Colonic mucosa (tissue), 4 donors: ENCODE measurements around the gene SLX1A. TPM values are rescaled to one million over a fixed set of nuclear protein-coding genes. Genes with fewer than 3 reads are reported as not detected.
"Not testable (repeated sequence)": the region's sequence is repeated elsewhere in the genome, so short reads cannot be mapped to it uniquely, and the experiment has no call there.

Experiments
- DNase-seq: peaks from one replicate; pipeline ENCODE4 v3.0.0-alpha.2; 2020
- H3K27ac ChIP-seq: fragments of 200-600 bp; one replicate; pipeline ENCODE4 v1.8.0; 2021
- H3K27me3 ChIP-seq: fragments of 200-600 bp; one replicate; pipeline ENCODE4 v1.8.0; 2021
- H3K36me3 ChIP-seq: fragments of 200-600 bp; one replicate; pipeline ENCODE4 v1.8.0; 2021
- H3K4me1 ChIP-seq: fragments of 200-600 bp; one replicate; pipeline ENCODE4 v1.8.0; 2021; ENCODE audit warnings: mild to moderate bottlenecking
- H3K4me3 ChIP-seq: fragments of 200-600 bp; one replicate; pipeline ENCODE4 v1.8.0; 2021
- H3K9ac ChIP-seq, 2 donors: one replicate each; pipeline ENCODE4 v1.7.0; 2013; ENCODE audit warnings: control low read depth in 2 of 2, low read depth in 2 of 2, low read length in 2 of 2
- H3K9me3 ChIP-seq: fragments of 200-600 bp; one replicate; pipeline ENCODE4 v1.8.0; 2021
- intact Hi-C: fragments of 100-400 bp; cut with DNase I; formaldehyde crosslinking; loops from one replicate; pipeline ENCODE4 v1.14.1; 2022
- total RNA-seq, 2 donors: library from RNA; stranded (reverse); fragmentation: NEBNext Ultra II Directional in 1 of 2; extraction: Animal tissue kit (Norgen Biotek cat#: 25700) in 1 of 2; gene quantifications; one replicate each; pipeline ENCODE4 v1.2.1, GENCODE V29; 2021
- TF ChIP-seq, protein P1 (sequence below): fragments of 200-600 bp; IDR thresholded peaks from one replicate; pipeline ENCODE4 v1.8.0; 2022; ENCODE audit warnings: antibody characterized with exemption, mild to moderate bottlenecking
- donor health status: healthy.
- donor health status: DM: no; HTN: no; CAD: no.
- donor health status: DM: no; HTN: no; CAD: no.

SLX1A gene
- total RNA-seq, 2 donors from 2014 or later: 70.2 to 114 TPM

DNA sequence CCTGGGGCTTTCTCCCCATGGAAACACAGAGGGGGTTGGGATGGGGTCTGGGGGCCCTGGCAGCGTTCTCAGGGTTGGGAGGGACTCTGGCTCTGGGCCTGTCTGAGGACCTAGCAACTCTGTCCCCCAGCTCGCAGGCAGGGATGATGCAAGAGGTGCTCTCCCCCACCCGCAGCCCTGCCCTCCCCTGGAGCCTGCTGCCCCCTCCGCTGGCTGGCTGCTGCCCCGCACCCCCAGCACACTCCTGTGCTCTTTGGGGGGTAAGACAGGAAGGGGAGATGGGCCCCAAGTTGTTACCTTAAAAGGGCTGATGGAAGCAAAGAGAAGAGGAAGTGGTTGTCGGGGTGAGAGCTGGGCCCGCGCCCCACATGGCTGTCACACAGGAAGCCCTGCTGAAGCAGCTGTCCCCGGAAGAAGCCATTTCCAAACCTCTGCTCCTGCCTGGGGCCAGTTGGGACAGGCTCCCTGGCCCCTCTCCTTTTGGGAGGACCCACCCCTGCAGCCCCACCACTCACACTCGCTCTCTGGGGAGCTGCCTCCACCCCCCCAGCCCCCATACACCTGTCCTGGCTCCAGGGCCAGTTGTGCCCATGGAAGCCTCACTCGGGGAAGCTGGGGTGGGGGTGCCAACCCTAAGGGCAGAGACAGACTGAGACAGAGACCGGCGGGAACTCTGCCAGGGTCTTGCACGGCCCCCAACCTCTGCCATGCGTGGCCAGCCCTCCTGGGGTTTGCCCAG is 7.8 kb upstream of the SLX1A start:
- no peaks in the 10 kb centered on the region for H3K4me1 ChIP-seq
- peak; percentile 50 for DNase-seq
- H3K9me3 ChIP-seq: no peaks in the 10 kb centered on the region
- H3K4me3 ChIP-seq: peak overlapping the region; percentile 34
- peak overlapping the region; percentile 73 for H3K27ac ChIP-seq
- intact Hi-C loops: no loop called here
- TF ChIP-seq, protein P1, sequence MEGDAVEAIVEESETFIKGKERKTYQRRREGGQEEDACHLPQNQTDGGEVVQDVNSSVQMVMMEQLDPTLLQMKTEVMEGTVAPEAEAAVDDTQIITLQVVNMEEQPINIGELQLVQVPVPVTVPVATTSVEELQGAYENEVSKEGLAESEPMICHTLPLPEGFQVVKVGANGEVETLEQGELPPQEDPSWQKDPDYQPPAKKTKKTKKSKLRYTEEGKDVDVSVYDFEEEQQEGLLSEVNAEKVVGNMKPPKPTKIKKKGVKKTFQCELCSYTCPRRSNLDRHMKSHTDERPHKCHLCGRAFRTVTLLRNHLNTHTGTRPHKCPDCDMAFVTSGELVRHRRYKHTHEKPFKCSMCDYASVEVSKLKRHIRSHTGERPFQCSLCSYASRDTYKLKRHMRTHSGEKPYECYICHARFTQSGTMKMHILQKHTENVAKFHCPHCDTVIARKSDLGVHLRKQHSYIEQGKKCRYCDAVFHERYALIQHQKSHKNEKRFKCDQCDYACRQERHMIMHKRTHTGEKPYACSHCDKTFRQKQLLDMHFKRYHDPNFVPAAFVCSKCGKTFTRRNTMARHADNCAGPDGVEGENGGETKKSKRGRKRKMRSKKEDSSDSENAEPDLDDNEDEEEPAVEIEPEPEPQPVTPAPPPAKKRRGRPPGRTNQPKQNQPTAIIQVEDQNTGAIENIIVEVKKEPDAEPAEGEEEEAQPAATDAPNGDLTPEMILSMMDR: no peak
- no peaks in the 10 kb centered on the region for H3K27me3 ChIP-seq
- H3K36me3 ChIP-seq: no peaks in the 10 kb centered on the region
- peak overlapping the region in 1 of 2 donors; percentile 68 for H3K9ac ChIP-seq

DNA sequence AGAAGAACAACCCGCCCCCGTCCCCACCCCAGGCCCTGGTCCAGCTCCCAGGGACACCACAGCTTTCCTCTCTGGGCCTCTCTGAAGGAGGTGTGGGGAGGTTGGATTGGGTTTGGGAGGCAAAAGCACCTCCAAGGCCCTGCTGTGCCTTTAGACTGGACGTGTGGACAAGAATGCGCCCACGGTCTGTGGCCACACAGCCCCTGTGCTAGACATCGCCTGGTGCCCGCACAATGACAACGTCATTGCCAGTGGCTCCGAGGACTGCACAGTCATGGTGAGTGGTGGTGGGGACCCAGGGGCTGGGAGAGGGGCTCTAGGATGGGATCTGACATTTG is 7.3 kb upstream of the SLX1A start:
- DNase-seq: no peak
- Histone ChIP-seq H3K4me3 (peak overlapping the region; percentile 9), H3K4me1 (no peaks in the 10 kb centered on the region), H3K9ac (peak overlapping the region in 1 of 2 donors; percentile 58), H3K27me3 (no peaks in the 10 kb centered on the region), H3K27ac (peak overlapping the region; percentile 57), H3K36me3 (no peaks in the 10 kb centered on the region), H3K9me3 (no peaks in the 10 kb centered on the region)
- TF ChIP-seq, protein P1: no peak
- intact Hi-C loops: no loop called here

DNA sequence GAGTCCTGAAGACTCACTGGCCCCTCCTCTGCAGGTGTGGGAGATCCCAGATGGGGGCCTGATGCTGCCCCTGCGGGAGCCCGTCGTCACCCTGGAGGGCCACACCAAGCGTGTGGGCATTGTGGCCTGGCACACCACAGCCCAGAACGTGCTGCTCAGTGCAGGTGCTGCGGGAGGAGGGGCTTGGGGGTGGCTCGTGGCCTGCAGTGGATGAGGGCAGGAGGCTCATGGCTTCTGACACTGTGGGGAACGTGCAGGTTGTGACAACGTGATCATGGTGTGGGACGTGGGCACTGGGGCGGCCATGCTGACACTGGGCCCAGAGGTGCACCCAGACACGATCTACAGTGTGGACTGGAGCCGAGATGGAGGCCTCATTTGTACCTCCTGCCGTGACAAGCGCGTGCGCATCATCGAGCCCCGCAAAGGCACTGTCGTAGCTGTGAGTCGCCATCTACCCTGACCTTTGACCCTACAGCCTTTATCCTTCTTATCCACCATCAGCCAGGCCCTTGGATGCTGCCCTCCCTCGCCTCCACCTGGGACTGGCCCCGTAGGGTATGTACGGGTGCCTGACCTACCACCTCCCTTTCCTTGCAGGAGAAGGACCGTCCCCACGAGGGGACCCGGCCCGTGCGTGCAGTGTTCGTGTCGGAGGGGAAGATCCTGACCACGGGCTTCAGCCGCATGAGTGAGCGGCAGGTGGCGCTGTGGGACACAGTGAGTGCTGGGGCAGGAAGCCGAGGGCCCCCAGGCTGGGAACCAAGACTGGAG is 6.7 kb upstream of the SLX1A start:
- peak overlapping the region; percentile 57 for H3K27ac ChIP-seq
- TF ChIP-seq, protein P1: peak; percentile 46
- no peaks in the 10 kb centered on the region for H3K9me3 ChIP-seq
- peak; percentile 87 for DNase-seq
- H3K4me1 ChIP-seq: no peaks in the 10 kb centered on the region
- intact Hi-C loops: no loop called here
- no peaks in the 10 kb centered on the region for H3K27me3 ChIP-seq
- H3K36me3 ChIP-seq: no peaks in the 10 kb centered on the region
- H3K4me3 ChIP-seq: peak overlapping the region; percentile 9
- peak overlapping the region in 1 of 2 donors; percentile 58 for H3K9ac ChIP-seq

DNA sequence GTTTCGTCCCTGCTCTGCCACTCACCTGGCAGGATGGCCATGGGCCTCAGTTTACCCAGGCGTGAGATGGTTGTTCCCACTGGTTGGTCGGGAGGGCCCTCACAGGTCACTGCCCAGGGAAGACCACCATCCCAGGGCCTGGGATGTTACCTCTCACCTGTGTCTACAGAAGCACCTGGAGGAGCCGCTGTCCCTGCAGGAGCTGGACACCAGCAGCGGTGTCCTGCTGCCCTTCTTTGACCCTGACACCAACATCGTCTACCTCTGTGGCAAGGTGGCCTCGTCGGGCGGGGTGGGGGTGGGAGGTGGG is 6.2 kb upstream of the SLX1A start:
- H3K27ac ChIP-seq: no peak overlapping the region
- no peaks in the 10 kb centered on the region for H3K27me3 ChIP-seq
- H3K4me3 ChIP-seq: no peak overlapping the region
- TF ChIP-seq, protein P1: no peak
- H3K4me1 ChIP-seq: no peaks in the 10 kb centered on the region
- no peak for DNase-seq
- H3K36me3 ChIP-seq: no peaks in the 10 kb centered on the region
- peak overlapping the region in 1 of 2 donors; percentile 26 for H3K9ac ChIP-seq
- no peaks in the 10 kb centered on the region for H3K9me3 ChIP-seq
- intact Hi-C loops: no loop called here

DNA sequence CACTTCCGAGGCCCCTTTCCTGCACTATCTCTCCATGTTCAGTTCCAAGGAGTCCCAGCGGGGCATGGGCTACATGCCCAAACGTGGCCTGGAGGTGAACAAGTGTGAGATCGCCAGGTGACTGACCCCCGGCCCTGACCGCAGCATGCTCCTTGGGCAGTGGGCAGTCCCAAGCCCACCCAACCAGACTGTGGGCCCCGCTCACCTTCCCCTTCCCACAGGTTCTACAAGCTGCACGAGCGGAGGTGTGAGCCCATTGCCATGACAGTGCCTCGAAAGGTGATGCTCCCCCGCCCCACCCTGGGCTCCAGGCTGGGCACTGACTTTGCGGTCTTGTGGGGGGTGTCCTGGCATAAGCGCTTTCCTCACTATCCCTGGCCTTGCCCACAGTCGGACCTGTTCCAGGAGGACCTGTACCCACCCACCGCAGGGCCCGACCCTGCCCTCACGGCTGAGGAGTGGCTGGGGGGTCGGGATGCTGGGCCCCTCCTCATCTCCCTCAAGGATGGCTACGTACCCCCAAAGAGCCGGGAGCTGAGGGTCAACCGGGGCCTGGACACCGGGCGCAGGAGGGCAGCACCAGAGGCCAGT is 5.6 kb upstream of the SLX1A start:
- Histone ChIP-seq H3K9ac (no peak overlapping the region), H3K36me3 (no peaks in the 10 kb centered on the region), H3K4me1 (no peaks in the 10 kb centered on the region), H3K4me3 (no peak overlapping the region), H3K27ac (no peak overlapping the region), H3K27me3 (no peaks in the 10 kb centered on the region), H3K9me3 (no peaks in the 10 kb centered on the region)
- TF ChIP-seq, protein P1: no peak
- intact Hi-C loops: no loop called here
- no peak for DNase-seq

DNA sequence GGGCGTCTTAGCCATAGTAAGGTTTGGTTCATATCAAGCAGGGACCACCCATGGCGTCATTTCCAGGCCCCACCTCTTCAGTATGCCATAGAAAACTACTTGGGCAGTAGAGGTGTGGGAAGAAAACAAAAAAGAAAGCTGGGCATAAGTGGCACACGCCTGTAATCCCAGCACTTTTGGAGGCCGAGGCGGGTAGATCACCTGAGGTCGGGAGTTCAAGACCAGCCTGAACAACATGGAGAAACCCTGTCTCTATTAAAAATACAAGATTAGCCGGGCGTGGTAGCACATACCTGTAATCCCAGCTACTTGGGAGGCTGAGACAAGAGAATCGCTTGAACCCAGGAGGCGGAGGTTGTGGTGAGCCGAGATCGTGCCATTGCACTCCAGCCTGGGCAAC is 2.5 kb upstream of the SLX1A start:
- intact Hi-C loops, H3K9ac ChIP-seq, H3K27ac ChIP-seq, H3K27me3 ChIP-seq, H3K4me3 ChIP-seq, DNase-seq, H3K9me3 ChIP-seq, H3K4me1 ChIP-seq, H3K36me3 ChIP-seq: not testable (repeated sequence)

DNA sequence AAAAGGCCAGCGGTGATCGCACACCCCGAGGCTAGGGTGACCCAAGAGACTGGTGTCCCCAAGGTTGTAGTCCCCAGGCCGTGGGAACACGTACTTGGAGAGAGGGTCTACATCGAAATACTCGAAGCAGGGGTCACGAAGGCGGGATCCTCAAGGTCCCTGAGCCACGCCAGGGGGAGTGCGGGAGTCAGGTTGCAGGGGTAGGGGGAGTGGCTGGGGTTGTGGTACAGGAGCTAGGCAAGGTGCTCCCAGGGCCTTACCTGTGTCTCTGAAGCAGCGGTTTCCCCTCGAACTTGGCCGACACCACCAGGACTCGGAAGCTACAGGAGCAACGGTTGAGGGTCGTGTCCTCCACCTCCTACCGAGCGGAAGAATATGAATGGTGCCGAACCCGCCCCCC is 577 bp upstream of the SLX1A start:
- H3K9ac ChIP-seq, H3K27ac ChIP-seq, H3K9me3 ChIP-seq, H3K36me3 ChIP-seq, DNase-seq, H3K4me1 ChIP-seq, H3K4me3 ChIP-seq, H3K27me3 ChIP-seq, intact Hi-C loops: not testable (repeated sequence)

DNA sequence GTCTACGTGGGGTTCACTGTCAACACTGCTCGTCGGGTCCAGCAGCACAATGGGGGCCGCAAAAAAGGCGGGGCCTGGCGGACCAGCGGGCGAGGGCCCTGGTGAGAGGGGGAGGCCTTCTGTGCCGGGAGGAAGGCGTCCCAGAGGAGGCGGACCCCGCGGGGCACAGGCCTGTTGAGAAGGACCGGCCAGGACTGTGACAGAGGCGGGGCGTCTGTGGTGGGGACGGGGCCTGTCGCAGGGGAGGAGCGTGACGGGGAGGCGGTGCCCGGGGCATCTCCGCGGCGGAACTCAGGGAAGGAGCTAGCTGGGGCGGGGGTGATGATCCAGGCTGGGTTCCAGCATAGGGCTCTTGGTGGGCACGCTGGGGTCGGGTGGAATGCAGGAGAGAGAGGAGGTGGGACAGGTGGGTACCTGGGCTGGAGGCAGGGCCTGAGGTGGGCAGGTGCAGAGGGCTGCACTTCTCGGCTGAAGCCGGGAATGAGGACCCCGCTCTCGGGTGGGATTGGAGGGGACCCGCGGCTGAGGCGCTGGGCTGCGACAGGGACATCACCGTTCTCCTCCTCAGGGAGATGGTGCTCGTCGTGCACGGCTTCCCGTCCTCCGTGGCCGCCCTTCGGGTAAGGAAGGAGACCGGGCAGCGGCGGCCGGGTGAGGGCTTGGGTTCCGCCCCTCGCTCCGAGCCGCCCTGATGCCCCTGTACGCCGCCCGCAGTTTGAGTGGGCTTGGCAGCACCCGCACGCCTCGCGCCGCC is 674 bp downstream of the SLX1A start:
- H3K27ac ChIP-seq, H3K27me3 ChIP-seq, H3K36me3 ChIP-seq, H3K4me1 ChIP-seq, intact Hi-C loops, H3K9me3 ChIP-seq: not testable (repeated sequence)
- Histone ChIP-seq H3K4me3 (peak overlapping the region; percentile 42), H3K9ac (peak overlapping the region in 1 of 2 donors; percentile 66)
- DNase-seq: peak; percentile 33
